C4-2B (cell line): ENCODE data around the gene PPP1R3C.

ENCODE experiments used
- H3K27ac ChIP-seq: fragments of 450-650 bp; 2 replicates; pipeline ENCODE4 v1.5.1; 2017
- CTCF ChIP-seq: fragments of 450-650 bp; conservative IDR thresholded peaks from 2 replicates; pipeline ENCODE4 v1.5.1; 2017; ENCODE audit warnings: mild to moderate bottlenecking
- ZFX ChIP-seq: fragments of 450-650 bp; IDR thresholded peaks from 2 replicates; pipeline ENCODE4 v1.6.1; 2017

The PPP1R3C gene

DNA sequence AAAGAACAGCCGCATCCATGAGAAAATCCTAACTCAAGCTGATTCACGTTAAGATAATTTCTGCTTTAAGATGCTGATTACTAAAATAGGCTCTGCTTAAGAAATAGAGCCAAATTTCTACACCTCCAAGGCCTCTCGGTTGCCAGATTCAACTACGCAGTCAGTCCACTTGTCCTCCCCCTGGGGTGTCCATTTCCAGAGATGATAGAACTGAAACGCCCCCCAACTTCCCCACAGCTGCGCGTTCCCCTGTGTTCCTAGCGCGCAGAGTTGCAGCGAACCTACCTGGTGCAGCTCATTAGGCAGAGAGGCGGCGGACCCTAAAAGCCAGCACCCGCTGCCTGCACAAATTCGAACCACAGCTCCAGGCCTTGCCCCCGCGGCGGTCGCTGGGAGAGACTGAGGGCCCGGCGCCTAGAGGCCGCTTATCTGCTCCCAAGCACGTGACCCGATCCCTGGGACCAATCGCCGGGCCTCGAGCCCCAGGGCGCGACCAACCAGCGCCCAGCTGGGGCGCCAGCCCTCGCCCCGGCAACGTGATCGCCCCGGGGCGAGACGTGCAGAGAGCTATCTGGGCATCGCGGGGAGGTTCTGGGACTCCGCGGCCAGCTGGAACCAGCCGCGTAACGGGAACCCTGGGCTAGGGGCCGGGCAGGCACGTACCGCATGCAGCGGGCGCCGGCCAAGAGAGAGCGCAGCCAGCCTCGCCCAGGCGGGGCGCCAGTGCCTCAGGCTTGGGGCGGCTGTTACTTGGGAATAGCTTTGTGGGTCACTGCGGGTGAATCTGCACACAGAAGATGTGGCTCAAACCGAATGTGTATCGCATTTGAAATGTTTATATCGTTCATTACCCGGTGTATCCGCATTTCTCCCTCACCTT, at the start of gene PPP1R3C:
PPP1R3C (minus strand) TSS at position 401 of the 880 bp plus-strand sequence; CDS start at position 299, 102 bp downstream.
- TF ChIP-seq CTCF (no peak), ZFX (no peak)
- H3K27ac ChIP-seq = no peak within 1 kb of the TSS

DNA sequence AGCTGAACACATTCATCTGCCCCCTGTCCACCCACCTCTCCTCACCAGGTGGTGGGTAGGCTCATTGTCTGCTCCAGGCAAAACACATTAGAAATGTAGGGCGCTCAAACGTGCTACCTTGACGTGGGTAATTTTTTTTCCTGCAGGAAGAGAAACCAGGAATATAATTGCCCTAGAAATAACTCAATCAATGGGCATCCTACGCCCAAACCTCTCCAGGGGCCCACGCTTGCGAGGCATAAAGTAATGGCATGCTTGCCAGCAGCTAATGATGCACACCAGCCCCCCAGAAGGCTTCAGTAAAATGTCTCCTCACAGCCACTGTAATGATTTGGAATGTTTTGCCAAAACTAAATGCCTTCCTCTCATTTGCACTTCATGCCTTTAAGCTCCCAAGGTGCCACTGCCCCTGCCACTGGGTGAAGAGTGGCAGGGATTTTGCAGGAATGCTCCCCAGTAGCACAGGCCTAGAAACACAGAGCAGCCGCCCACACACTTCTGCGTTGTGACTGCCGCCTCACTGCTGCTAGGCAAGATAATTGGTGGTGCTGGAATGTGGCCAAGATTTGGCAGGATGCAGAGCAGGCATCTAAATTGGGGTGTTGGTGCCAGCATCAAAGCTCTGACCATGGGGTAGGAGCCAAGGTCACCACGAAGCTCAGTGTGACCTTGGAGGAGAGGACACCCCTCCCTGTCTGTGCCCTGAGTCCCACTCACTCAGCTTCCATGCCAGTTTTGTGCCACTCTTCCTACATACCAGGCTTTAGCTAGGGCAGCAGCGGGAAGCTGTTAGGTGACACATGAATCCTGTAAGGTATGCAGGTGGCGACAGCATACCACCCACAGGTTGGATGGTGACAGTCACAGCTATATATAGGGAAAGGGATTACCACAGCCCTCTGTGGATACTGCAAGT, 48.7 kb upstream of the PPP1R3C start:
- H3K27ac ChIP-seq = no peak overlapping the region
- TF ChIP-seq ZFX (no peak), CTCF (no peak)

GRCh38 chr10:91680487-91680886, 47.6 kb upstream of the PPP1R3C start:
- no peak overlapping the region for H3K27ac ChIP-seq
- no peak for TF ChIP-seq ZFX
- TF ChIP-seq CTCF = no peak

- H3K27ac ChIP-seq = no peak overlapping the region
- TF ChIP-seq ZFX (no peak), CTCF (no peak)
Observed at GRCh38 chr10:91679296-91679695, 46.4 kb upstream of the PPP1R3C start.

DNA sequence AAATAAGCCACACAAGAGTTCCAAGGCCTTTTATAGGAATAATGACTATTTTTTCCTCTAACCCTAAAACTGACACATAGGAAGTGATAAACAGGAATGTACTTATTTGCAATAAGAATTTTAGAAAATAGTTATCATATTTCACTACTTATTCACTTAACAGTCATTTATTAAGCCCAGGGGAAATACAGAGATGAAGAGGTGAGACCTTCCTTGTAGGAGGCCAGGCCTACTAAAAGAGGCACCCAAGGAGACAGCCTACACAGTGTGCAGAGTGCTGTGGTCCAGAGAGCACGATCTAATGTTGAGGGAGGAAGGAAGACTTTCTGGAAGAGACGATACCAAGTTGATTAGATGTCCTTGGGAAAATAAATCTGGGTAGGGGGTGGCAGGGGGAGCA, 45.0 kb upstream of the PPP1R3C start:
- no peak for TF ChIP-seq ZFX
- TF ChIP-seq CTCF = no peak
- H3K27ac ChIP-seq = no peak overlapping the region

DNA sequence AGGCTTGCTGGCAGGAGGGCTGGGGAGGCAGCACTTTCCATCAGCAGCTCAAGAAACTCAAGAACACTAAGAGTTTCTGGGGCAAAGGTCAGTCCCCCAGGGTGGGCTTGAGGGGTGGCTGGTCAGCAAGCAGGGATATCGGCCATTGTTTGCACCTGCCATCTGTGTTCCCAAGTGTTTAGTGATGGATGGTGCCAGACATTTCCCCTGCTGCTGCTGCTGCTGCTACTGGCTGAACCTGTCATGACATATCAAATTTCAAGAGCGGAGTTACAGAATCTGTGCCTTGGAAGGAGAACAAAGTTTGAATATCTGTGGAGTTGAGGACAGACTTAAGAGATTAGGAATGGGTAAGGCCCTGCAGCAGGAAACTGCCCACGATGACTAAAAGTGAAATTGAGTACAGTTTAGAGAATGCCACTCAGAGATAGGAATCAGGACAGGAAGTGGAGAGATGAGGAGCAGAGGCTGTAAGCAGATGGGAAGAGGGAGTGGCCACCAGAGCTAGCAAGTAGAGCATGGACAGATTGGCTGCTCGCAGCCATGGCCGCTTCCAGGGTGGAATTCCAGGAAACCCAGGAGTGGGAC, 39.2 kb upstream of the PPP1R3C start:
- TF ChIP-seq CTCF (no peak), ZFX (no peak)
- peak overlapping the region; percentile 53 for H3K27ac ChIP-seq
